Measurements from ENCODE around the gene ABHD2. TPM values are rescaled to one million over a fixed set of nuclear protein-coding genes. Genes with fewer than 3 reads are reported as not detected.

The ABHD2 gene
- total and polyA plus RNA-seq, 9 of the 15 experiments (the other 6 are each of a cell fraction or from before 2014, with no cell fraction given), result 16.9 to 99.8 (median 47.5) TPM

GRCh38 chr15:89143503-89144162, 55.4 kb downstream of the ABHD2 start:
- Histone ChIP-seq H3K9me1 (ENCODE audit: control insufficient read depth, insufficient read depth, low read length) (no peaks in the 10 kb centered on the region), H3K4me1 (replicated peaks in 1 of 2; ENCODE audit: control insufficient read depth in 2 of 2, insufficient read depth in 2 of 2, low read length in 2 of 2) (no peaks in the 10 kb centered on the region; a peak in 2 of 5 replicates), H2AFZ (ENCODE audit: low read depth, low read length) (no peak overlapping the region), H3K27me3 (ENCODE audit: control insufficient read depth in 2 of 2, insufficient read depth in 2 of 2, low read length in 2 of 2) (no peaks in the 10 kb centered on the region), H3K9ac (ENCODE audit: insufficient read depth in 1 of 2, low read depth in 2 of 2, low read length in 2 of 2) (no peak overlapping the region), H3K4me2 (ENCODE audit: insufficient read depth, low read length) (no peak overlapping the region), H3K79me2 (ENCODE audit: control insufficient read depth, insufficient read depth, low read length) (peaks cover 29% of the 10 kb centered on the region; the same call in 2 of the 3 replicates), H3K27ac (ENCODE audit: extremely low read depth, low read depth, low read length) (no peak overlapping the region), H4K20me1 (replicated peaks; ENCODE audit: control insufficient read depth, insufficient read depth, low read length) (no peaks in the 10 kb centered on the region), H3K4me3 (no peak overlapping the region), H3K9me3 (replicated peaks; ENCODE audit: control insufficient read depth, insufficient read depth, low read depth, low read length) (no peaks in the 10 kb centered on the region), H3K36me3 (ENCODE audit: control insufficient read depth, insufficient read depth, low read length) (peaks cover 44% of the 10 kb centered on the region)
- no peak for ATAC-seq
- BruUV-seq (replicated peaks), result no TSS peak
- in situ Hi-C loops (cut with MboI) (no loop called here), intact Hi-C loops (cut with micrococcal nuclease) (no loop called here)
- no peak for FAIRE-seq
- 90% methylated on average over 6 of the region's 6 CpGs for WGBS (ENCODE audit: insufficient coverage, low coverage, missing lambda C conversion rate)
- no peak for TF ChIP-seq MAFF (IDR thresholded peaks at IDR 0.05; ENCODE audit: low read length)
- no peak for TF ChIP-seq FOXA3 (CRISPR knock-in tag; conservative IDR thresholded peaks at IDR 0.05 in 1 of 2, IDR thresholded peaks at IDR 0.05 in 1 of 2)
- TF ChIP-seq LCOR (CRISPR knock-in tag; IDR thresholded peaks at IDR 0.05), result no peak
- ChIA-PET POLR2A (interaction anchor here (1.0 to 1.7 kb wide), 2 partner anchors 9 to 15 kb away, joined by 4 to 5 read pairs; no protein-coding TSS in a partner anchor), CTCF (ENCODE audit: low intra/inter-chr PET ratio) (no interaction called here)
- DNase-seq (ENCODE audit: extremely low read depth in 1 of 4, low spot score in 3 of 4), result no peak

- no peak overlapping the region for H2AFZ ChIP-seq (ENCODE audit: low read depth, low read length)
- BruUV-seq (replicated peaks), result no TSS peak
- in situ Hi-C loops (cut with MboI) (no loop called here), intact Hi-C loops (cut with micrococcal nuclease) (no loop called here)
- H3K4me1 ChIP-seq (replicated peaks in 1 of 2; ENCODE audit: control insufficient read depth in 2 of 2, insufficient read depth in 2 of 2, low read length in 2 of 2), result no peaks in the 10 kb centered on the region; a peak in 2 of 5 replicates
- CTCF ChIA-PET (ENCODE audit: low intra/inter-chr PET ratio), result no interaction called here
- H3K4me2 ChIP-seq (ENCODE audit: insufficient read depth, low read length), result no peak overlapping the region
- no peak overlapping the region for H3K9ac ChIP-seq (ENCODE audit: insufficient read depth in 1 of 2, low read depth in 2 of 2, low read length in 2 of 2)
- DNase-seq (ENCODE audit: extremely low read depth in 1 of 4, low spot score in 3 of 4), result no peak
- H3K79me2 ChIP-seq (ENCODE audit: control insufficient read depth, insufficient read depth, low read length), result peaks cover 30% of the 10 kb centered on the region; the same call in 2 of the 3 replicates
- no peaks in the 10 kb centered on the region for H3K27me3 ChIP-seq (ENCODE audit: control insufficient read depth in 2 of 2, insufficient read depth in 2 of 2, low read length in 2 of 2)
- no peak overlapping the region for H3K4me3 ChIP-seq
- 85% methylated on average over 3 of the region's 3 CpGs for WGBS (ENCODE audit: insufficient coverage, low coverage, missing lambda C conversion rate)
- POLR2A ChIA-PET, result interaction anchor here (0.6 to 1.0 kb wide), 2 partner anchors 9 to 57 kb away, joined by 3 to 5 read pairs; no protein-coding TSS in a partner anchor
- ATAC-seq, result no peak
- H4K20me1 ChIP-seq (replicated peaks; ENCODE audit: control insufficient read depth, insufficient read depth, low read length), result no peaks in the 10 kb centered on the region
- peaks cover 40% of the 10 kb centered on the region for H3K36me3 ChIP-seq (ENCODE audit: control insufficient read depth, insufficient read depth, low read length)
- H3K9me3 ChIP-seq (replicated peaks; ENCODE audit: control insufficient read depth, insufficient read depth, low read depth, low read length), result no peaks in the 10 kb centered on the region
- no peak for FAIRE-seq
- H3K27ac ChIP-seq (ENCODE audit: extremely low read depth, low read depth, low read length), result no peak overlapping the region
- H3K9me1 ChIP-seq (ENCODE audit: control insufficient read depth, insufficient read depth, low read length), result no peaks in the 10 kb centered on the region
- TF ChIP-seq, protein P1, sequence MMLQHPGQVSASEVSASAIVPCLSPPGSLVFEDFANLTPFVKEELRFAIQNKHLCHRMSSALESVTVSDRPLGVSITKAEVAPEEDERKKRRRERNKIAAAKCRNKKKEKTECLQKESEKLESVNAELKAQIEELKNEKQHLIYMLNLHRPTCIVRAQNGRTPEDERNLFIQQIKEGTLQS (IDR thresholded peaks at IDR 0.05), result no peak
- TF ChIP-seq, protein P1 (CRISPR knock-in tag; conservative IDR thresholded peaks at IDR 0.05), result no peak
- TF ChIP-seq, protein P2, sequence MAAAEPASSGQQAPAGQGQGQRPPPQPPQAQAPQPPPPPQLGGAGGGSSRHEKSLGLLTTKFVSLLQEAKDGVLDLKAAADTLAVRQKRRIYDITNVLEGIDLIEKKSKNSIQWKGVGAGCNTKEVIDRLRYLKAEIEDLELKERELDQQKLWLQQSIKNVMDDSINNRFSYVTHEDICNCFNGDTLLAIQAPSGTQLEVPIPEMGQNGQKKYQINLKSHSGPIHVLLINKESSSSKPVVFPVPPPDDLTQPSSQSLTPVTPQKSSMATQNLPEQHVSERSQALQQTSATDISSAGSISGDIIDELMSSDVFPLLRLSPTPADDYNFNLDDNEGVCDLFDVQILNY (CRISPR knock-in tag; IDR thresholded peaks at IDR 0.05), result no peak
- TF ChIP-seq NEUROD1 (IDR thresholded peaks at IDR 0.05; ENCODE audit: borderline replicate concordance, low read depth, low read length, partially characterized antibody) (no peak), PRDM10 (IDR thresholded peaks at IDR 0.05; ENCODE audit: partially characterized antibody) (no peak)
Measured at GRCh38 chr15:89144491-89144890, 56.2 kb downstream of the ABHD2 start.
